Stimulated activated naive CD8-positive, alpha-beta T cell treated with anti-CD3 and anti-CD28 coated beads, Interleukin-15, amount 100 ng/mL, for 72 hours (primary cell): ENCODE data around the gene PRDM4.

Experiments used
- ATAC-seq: fragments of 150-1000 bp; cut with Tn5 transposase; 2 replicates; pipeline ENCODE4 v1.10.0; 2021; ENCODE audit warnings: mild to moderate bottlenecking, moderate library complexity
- DNase-seq, 2 donors: peaks; one replicate each; pipeline ENCODE4 v3.0.0; 2021 to 2022
- H3K27ac Mint-ChIP-seq, 2 donors: one replicate each; pipeline ENCODE4 v1.8.0; 2022; ENCODE audit warnings: mild to moderate bottlenecking in 2 of 2, mixed read lengths in 2 of 2, moderate library complexity in 2 of 2
- H3K27me3 Mint-ChIP-seq: one replicate; pipeline ENCODE4 v1.8.0; 2022; ENCODE audit warnings: mixed read lengths
- H3K4me1 Mint-ChIP-seq: one replicate; pipeline ENCODE4 v1.8.0; 2022; ENCODE audit warnings: mild to moderate bottlenecking, mixed read lengths
- H3K4me3 Mint-ChIP-seq, 2 donors: one replicate each; pipeline ENCODE4 v1.8.0; 2022; ENCODE audit warnings: mild to moderate bottlenecking in 2 of 2, mixed read lengths in 2 of 2, moderate library complexity in 1 of 2
- H3K9me3 Mint-ChIP-seq, 2 donors: one replicate each; pipeline ENCODE4 v1.8.0; 2022; ENCODE audit warnings: mixed read lengths in 2 of 2

Gene PRDM4

DNA sequence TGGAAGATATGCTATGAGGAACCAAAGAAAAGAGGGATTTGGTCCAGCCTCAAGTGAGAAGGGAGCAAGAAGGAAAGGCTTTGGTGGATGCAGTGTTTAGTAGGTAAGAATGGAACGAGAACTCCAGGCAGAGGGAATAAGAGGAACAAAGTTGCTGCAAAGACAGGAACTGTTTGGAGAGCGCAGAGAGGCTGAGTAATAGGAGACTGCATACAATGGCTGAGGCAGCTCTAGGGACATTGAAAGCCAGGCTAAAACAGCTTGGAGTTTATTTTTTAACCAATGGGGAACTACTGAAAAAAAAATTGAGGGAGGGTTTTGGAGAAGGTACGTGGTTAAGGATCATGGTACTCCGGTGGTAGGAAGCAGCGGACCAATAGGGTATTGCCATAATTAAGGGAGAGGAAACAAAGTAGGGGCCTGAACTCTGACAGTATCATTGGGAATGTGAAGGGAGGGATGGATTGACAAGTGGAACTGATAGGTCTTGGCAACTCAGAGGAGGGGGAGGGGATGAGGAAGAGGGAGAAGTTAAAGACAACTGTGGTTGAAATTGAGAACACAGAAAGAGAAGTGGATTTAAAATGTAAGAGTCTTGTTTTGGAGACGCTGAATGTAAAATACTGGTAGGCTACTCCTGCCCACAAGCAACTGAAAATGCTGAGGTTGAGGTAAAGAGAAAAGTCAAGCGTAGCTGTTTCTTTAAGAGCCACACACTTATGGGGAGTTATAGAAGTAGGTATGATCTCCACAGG lies 18.3 kb upstream of the PRDM4 start:
- H3K27me3 Mint-ChIP-seq = peaks cover 65% of the 10 kb centered on the region
- H3K9me3 Mint-ChIP-seq = no peaks in the 10 kb centered on the region

DNA sequence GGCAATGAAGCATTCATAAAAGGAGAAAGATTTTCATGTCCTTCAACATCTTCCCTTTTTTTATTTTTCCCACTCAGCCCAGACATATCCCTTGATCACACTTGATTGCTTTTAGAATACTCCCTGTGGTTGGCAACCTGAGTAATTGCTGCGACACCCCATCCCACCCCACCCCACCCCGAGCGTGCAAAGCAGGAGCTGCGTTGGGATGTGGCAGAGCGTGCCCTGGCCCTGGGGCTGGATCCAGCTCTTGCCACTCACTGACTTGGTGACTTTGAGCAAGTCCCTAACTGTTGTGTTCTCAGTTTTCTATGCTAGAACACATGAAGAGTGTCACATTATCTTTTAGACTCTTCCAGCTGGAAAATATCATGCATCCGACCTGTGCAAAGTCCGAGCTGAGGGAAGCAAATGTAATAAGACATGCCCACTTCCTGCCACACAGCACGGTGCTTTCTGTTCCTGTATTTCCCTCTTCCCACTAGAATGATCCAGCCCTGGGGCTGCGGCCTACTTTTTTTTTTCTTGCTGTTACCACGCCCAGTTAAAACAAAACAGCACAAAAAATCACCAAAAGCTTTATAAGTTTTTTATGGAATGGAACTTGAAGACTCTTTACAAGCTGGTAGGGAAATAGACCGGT lies 17.6 kb upstream of the PRDM4 start:
- peaks cover 73% of the 10 kb centered on the region for H3K27me3 Mint-ChIP-seq
- H3K27ac Mint-ChIP-seq = no peak overlapping the region
- DNase-seq = no peak
- no peak for ATAC-seq
- H3K4me1 Mint-ChIP-seq = peaks cover 26% of the 10 kb centered on the region
- H3K4me3 Mint-ChIP-seq = no peak overlapping the region
- H3K9me3 Mint-ChIP-seq = no peaks in the 10 kb centered on the region

More for the DNA sequence above, 18.3 kb upstream of the PRDM4 start:
- ATAC-seq (no peak), DNase-seq (no peak)
- H3K27ac Mint-ChIP-seq = no peak overlapping the region
- H3K4me1 Mint-ChIP-seq = peaks cover 26% of the 10 kb centered on the region
- H3K4me3 Mint-ChIP-seq = no peak overlapping the region

DNA sequence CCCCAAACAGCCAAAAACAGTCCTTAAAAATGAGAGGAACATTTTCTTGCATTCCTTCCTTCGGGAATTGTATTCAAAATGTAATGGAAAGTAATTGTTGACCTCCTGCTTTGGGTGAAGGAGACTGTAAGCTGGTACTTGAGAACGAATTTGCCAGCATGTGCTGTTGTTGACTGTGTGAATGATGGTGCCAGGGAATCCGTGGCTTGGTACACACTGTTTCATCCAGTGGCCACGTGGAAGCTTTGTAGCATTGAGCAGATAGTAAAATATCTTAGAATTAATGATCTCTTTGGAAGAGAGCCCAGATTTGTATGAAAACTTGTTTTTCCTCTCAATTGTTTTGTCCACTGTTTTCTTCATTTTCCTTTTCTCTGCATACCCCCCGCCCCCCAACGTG lies 15.2 kb upstream of the PRDM4 start:
- ATAC-seq (no peak), DNase-seq (no peak)
- Mint-ChIP-seq H3K27ac (no peak overlapping the region), H3K27me3 (peaks cover 95% of the 10 kb centered on the region), H3K4me1 (peaks cover 29% of the 10 kb centered on the region), H3K4me3 (no peak overlapping the region), H3K9me3 (no peaks in the 10 kb centered on the region)

DNA sequence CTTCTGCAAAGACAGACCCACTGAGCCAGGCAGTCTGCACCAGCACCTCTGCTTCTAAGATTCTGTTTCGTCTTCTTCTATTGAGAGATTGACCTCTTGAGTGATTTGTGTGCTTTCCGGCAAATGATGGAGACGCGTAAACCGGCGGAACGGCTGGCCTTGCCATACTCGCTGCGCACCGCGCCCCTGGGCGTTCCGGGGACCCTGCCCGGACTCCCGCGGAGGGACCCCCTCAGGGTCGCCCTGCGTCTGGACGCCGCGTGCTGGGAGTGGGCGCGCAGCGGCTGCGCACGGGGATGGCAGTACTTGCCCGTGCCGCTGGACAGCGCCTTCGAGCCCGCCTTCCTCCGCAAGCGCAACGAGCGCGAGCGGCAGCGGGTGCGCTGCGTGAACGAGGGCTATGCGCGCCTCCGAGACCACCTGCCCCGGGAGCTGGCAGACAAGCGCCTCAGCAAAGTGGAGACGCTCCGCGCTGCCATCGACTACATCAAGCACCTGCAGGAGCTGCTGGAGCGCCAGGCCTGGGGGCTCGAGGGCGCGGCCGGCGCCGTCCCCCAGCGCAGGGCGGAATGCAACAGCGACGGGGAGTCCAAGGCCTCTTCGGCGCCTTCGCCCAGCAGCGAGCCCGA lies 14.3 kb upstream of the PRDM4 start:
- H3K4me1 Mint-ChIP-seq = peaks cover 29% of the 10 kb centered on the region
- DNase-seq (peak; percentile 16 to 24), ATAC-seq (peak; percentile 72)
- H3K27ac Mint-ChIP-seq = no peak overlapping the region
- H3K4me3 Mint-ChIP-seq = peak overlapping the region; percentile 68 to 70
- peaks cover 99% of the 10 kb centered on the region for H3K27me3 Mint-ChIP-seq
- H3K9me3 Mint-ChIP-seq = no peaks in the 10 kb centered on the region

DNA sequence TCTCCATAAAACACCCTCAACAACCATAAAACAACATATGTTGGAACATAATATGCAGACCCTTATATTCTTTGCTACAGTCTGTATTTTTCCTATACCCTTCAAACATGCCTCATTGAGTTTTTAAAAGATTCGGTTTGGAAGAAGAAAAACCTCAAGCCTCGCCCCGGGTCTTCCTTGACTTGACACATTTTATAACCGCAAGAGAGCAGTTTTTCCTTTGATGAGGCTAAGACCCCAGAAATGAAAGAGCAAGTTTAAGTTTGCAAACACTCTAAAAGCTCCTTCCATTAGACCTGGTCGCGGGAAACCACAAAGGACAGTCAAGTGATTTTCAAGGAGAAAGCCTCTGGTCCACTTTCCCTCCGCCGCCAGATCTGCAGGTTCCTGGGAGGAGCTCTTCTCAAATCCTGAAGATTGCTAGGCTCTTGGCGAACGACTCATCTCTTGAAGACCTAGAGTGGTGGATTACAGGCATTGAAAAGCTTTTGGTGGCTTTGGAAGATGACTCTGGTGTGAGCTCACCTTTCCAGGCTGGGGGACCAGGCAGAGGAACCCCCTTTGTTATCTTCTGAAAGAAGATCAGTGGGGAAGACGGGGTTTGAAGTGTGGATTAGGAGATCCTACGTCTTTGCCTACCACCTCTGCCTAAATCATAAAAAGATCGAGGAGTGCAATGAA lies 13.6 kb upstream of the PRDM4 start, which contains the start of gene ASCL4:
Gene ASCL4 (plus strand): TSS at position 356 of the 681 bp plus-strand sequence. CDS start 515 bp downstream, outside the sequence.
- H3K27me3 Mint-ChIP-seq = peaks cover 96% of the 10 kb centered on the region
- H3K4me3 Mint-ChIP-seq = peak within 1 kb of the TSS; percentile 68 to 70
- ATAC-seq = no peak
- no peak within 1 kb of the TSS for H3K27ac Mint-ChIP-seq
- peaks cover 26% of the 10 kb centered on the region for H3K4me1 Mint-ChIP-seq
- no peak for DNase-seq
- H3K9me3 Mint-ChIP-seq = no peaks in the 10 kb centered on the region

GRCh38 chr12:107767466-107767865 lies 6.5 kb upstream of the PRDM4 start:
- ATAC-seq = no peak
- no peaks in the 10 kb centered on the region for H3K9me3 Mint-ChIP-seq
- peaks cover 32% of the 10 kb centered on the region for H3K27me3 Mint-ChIP-seq
- no peak overlapping the region for H3K27ac Mint-ChIP-seq
- no peaks in the 10 kb centered on the region for H3K4me1 Mint-ChIP-seq
- no peak overlapping the region for H3K4me3 Mint-ChIP-seq
- no peak for DNase-seq

- H3K4me1 Mint-ChIP-seq = peaks cover 8% of the 10 kb centered on the region
- no peak for DNase-seq
- no peaks in the 10 kb centered on the region for H3K9me3 Mint-ChIP-seq
- no peak overlapping the region for H3K4me3 Mint-ChIP-seq
- ATAC-seq = no peak
- H3K27me3 Mint-ChIP-seq = peaks cover 11% of the 10 kb centered on the region
- H3K27ac Mint-ChIP-seq = no peak overlapping the region
Measured at GRCh38 chr12:107765316-107765715, 4.4 kb upstream of the PRDM4 start.

DNA sequence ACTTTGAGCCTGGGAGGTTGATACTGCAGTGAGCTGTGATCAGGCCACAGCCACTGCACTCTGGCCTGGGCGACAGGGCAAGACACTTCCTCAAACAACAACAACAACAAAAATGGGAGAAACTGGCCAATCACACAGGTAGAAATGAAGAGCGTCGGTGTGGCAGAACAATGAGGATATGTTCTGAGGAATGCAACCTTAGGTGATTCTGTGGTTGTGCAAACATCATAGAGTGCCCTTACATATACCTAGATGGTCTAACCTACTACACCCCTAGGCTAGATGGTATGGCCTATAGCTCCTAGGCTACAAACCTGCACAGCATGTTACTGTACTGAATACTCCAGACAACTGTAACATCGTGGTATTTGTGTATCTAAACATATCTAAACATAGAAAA lies 3.7 kb upstream of the PRDM4 start:
- Mint-ChIP-seq H3K4me3 (no peak overlapping the region), H3K4me1 (peaks cover 15% of the 10 kb centered on the region), H3K27me3 (peaks cover 6% of the 10 kb centered on the region), H3K9me3 (no peaks in the 10 kb centered on the region), H3K27ac (no peak overlapping the region)
- DNase-seq (no peak), ATAC-seq (no peak)

DNA sequence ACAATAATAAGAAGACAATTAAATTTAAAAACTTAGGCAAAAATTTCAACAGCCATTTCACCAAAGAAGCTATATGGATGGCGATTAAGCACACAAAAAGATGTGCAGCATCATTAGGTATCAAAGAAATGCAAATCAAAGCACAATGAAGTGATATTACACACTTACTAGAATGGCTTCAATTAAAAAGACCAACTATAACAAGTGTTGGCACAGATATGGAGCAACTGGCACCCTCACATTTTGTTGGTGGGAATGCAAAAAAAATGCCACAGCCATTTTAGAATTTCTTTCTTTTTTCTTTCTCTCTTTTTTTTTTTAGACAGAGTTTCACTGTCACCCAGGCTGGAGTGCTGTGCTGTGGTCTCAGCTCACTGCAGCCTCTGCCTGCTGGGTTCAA lies 1.9 kb upstream of the PRDM4 start:
- no peaks in the 10 kb centered on the region for H3K9me3 Mint-ChIP-seq
- no peak for ATAC-seq
- no peak overlapping the region for H3K27ac Mint-ChIP-seq
- no peak overlapping the region for H3K4me3 Mint-ChIP-seq
- no peak for DNase-seq
- H3K4me1 Mint-ChIP-seq = peaks cover 31% of the 10 kb centered on the region
- H3K27me3 Mint-ChIP-seq = peaks cover 6% of the 10 kb centered on the region

DNA sequence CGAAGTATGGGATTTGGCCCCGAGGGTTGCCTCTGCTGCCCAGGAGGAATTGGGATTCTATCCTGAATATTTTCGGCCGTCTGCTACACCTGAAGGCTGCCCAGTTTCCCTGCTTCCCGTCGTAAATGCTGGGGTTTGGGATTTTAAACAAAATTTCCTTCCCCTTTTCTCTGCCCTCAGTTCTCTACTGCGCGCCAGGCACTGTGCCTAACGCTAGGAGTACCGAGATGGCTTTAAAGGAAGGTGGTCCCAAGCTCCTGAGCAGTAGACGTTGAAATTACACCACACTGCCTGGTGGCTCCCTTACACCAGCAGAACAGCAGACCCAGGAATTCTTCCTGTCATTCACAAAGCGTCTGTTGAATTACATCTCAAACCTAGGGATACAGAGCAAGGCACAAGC lies 566 bp upstream of the PRDM4 start:
- peak overlapping the region in 1 of 2 donors; percentile 82 for H3K27ac Mint-ChIP-seq
- DNase-seq (peak; percentile 5 to 12), ATAC-seq (no peak)
- H3K4me3 Mint-ChIP-seq = peak overlapping the region; percentile 82 to 90
- no peaks in the 10 kb centered on the region for H3K27me3 Mint-ChIP-seq
- peaks cover 31% of the 10 kb centered on the region for H3K4me1 Mint-ChIP-seq
- no peaks in the 10 kb centered on the region for H3K9me3 Mint-ChIP-seq

DNA sequence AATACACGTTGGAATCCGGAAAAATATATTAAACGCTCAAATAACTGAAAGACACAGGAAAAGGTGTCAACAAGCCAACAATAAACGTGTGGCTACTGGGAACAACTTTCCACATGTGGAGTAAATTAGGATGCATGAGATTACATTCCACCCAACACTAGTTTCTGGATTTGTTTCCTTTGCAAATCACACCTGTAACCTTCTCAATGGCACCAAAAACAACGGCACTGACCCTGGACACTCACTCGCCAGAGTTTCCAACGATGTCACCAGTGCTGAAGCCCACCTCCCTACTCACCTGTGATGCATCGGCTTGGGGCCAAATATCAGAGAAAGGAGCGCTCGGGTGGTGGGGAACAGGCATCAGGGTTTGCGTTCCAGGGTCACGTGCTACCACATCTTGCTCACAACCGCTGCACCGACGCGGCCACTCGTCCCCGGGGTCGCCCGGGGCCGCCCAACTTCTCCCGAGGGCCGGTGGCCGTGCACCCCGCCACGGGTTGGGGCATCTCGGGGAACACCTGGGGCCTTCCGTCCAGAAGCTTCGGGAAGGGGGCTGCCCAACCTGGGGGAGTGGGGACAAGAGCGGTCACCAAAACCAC lies 629 bp downstream of the PRDM4 start:
- no peaks in the 10 kb centered on the region for H3K27me3 Mint-ChIP-seq
- H3K9me3 Mint-ChIP-seq = no peaks in the 10 kb centered on the region
- H3K4me3 Mint-ChIP-seq = peak overlapping the region; percentile 90 to 94
- H3K27ac Mint-ChIP-seq = peak overlapping the region; percentile 91 to 94
- peak; percentile 29 for ATAC-seq
- DNase-seq = peak; percentile 18 to 38
- peaks cover 31% of the 10 kb centered on the region for H3K4me1 Mint-ChIP-seq

GRCh38 chr12:107759410-107759809 lies 1.5 kb downstream of the PRDM4 start:
- DNase-seq (peak in 1 of 2 donors; percentile 48), ATAC-seq (peak; percentile 39)
- Mint-ChIP-seq H3K4me3 (peak overlapping the region; percentile 90 to 94), H3K9me3 (no peaks in the 10 kb centered on the region), H3K4me1 (peaks cover 31% of the 10 kb centered on the region), H3K27me3 (no peaks in the 10 kb centered on the region), H3K27ac (peak overlapping the region; percentile 91 to 93)

DNA sequence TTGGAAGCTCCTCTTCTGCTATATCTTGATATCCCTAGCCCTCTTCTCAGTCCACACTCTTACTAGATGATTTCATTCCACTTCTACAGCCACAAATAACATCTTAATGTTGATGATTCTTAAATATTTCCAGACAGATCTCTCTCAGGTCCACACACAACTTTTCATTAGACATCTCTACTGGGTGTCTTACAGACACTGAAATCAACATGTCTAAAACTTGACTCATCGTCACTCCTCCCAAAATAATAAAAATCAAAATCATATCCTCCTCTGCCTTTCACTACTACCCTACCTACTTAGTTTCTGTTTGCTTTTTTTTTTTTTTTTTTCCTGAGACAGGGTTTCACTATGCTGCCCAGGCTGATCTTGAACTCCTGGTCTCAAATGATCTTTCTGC lies 11.9 kb downstream of the PRDM4 start:
- no peak for DNase-seq
- Mint-ChIP-seq H3K9me3 (no peaks in the 10 kb centered on the region), H3K27me3 (no peaks in the 10 kb centered on the region), H3K4me3 (no peak overlapping the region), H3K27ac (no peak overlapping the region), H3K4me1 (no peaks in the 10 kb centered on the region)
- peak; percentile 18 for ATAC-seq

GRCh38 chr12:107748472-107748871 lies 12.5 kb downstream of the PRDM4 start:
- Mint-ChIP-seq H3K9me3 (no peaks in the 10 kb centered on the region), H3K27ac (no peak overlapping the region), H3K27me3 (no peaks in the 10 kb centered on the region), H3K4me3 (no peak overlapping the region), H3K4me1 (no peaks in the 10 kb centered on the region)
- DNase-seq = no peak
- ATAC-seq = no peak

DNA sequence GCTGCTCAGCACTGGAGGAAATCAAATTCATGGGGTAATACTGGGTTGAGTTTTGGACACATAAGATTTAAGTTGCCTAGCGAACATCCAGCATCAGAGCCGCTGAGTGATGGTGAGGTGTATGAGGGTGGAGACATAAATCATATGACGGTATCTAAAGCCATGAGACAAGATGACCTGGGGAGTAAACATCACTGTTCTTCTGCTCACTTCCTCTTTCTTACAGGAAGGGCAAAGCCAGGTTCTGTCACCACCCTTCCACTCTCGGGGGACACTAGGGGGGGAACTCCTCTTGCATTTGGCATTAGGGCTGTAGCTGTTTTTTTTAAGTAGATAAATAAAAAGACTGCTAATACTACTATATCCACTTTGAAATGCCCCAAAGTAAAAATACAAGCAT lies 24.0 kb downstream of the PRDM4 start:
- Mint-ChIP-seq H3K4me1 (no peaks in the 10 kb centered on the region), H3K27ac (peak overlapping the region in 1 of 2 donors; percentile 42), H3K4me3 (no peak overlapping the region), H3K9me3 (no peaks in the 10 kb centered on the region), H3K27me3 (no peaks in the 10 kb centered on the region)
- ATAC-seq (no peak), DNase-seq (no peak)
